H9 (cell line): ENCODE data around the gene AP3B2. TPM values are rescaled to one million over a fixed set of nuclear protein-coding genes. Genes with fewer than 3 reads are reported as not detected.

Experiments used
- DNase-seq: peaks from one replicate; pipeline ENCODE4 v3.0.0-alpha.2; 2017
- H2AFZ ChIP-seq: one replicate; pipeline ENCODE4 v1.6.1; 2013; ENCODE audit warnings: mild to moderate bottlenecking, low read length, control low read depth, moderate library complexity
- H2AK5ac ChIP-seq: 2 replicates; pipeline ENCODE4 v1.6.1; 2013; ENCODE audit warnings: low read length, control low read depth, mixed read lengths; ENCODE audit not compliant: insufficient read length
- H2BK120ac ChIP-seq: one replicate; pipeline ENCODE4 v1.6.1; 2013; ENCODE audit warnings: low read depth, mild to moderate bottlenecking, low read length, control low read depth, inconsistent platforms; ENCODE audit not compliant: poor library complexity, severe bottlenecking
- H2BK12ac ChIP-seq: 2 replicates; pipeline ENCODE4 v1.6.1; 2013; ENCODE audit warnings: low read length, control low read depth, mixed read lengths, low read depth; ENCODE audit not compliant: insufficient read length
- H2BK15ac ChIP-seq: 2 replicates; pipeline ENCODE4 v1.6.1; 2013; ENCODE audit warnings: low read depth, low read length, control low read depth
- H2BK20ac ChIP-seq: one replicate; pipeline ENCODE4 v1.6.1; 2013; ENCODE audit warnings: low read depth, mild to moderate bottlenecking, low read length, control low read depth, inconsistent platforms; ENCODE audit not compliant: poor library complexity, severe bottlenecking
- H2BK5ac ChIP-seq: 2 replicates; pipeline ENCODE4 v1.6.1; 2013; ENCODE audit warnings: low read length, control low read depth, mixed read lengths; ENCODE audit not compliant: insufficient read length
- H3K14ac ChIP-seq: 2 replicates; pipeline ENCODE4 v1.6.1; 2013; ENCODE audit warnings: low read length, control low read depth; ENCODE audit not compliant: insufficient read depth
- H3K18ac ChIP-seq: 2 replicates; pipeline ENCODE4 v1.6.1; 2013; ENCODE audit warnings: low read depth, mild to moderate bottlenecking, mixed read lengths, low read length, control low read depth; ENCODE audit not compliant: insufficient read length
- H3K23ac ChIP-seq: 2 replicates; pipeline ENCODE4 v1.6.1; 2013; ENCODE audit warnings: low read length, control low read depth, mixed read lengths, low read depth; ENCODE audit not compliant: insufficient read length
- H3K23me2 ChIP-seq: 2 replicates; pipeline ENCODE4 v1.6.1; 2013; ENCODE audit warnings: low read depth, mild to moderate bottlenecking, mixed read lengths, low read length, control low read depth; ENCODE audit not compliant: insufficient read length, poor library complexity, severe bottlenecking
- H3K27ac ChIP-seq: 2 replicates; pipeline ENCODE4 v1.5.1; 2013; ENCODE audit warnings: low read length, control low read depth, mixed read lengths, low read depth; ENCODE audit not compliant: insufficient read length
- H3K27me3 ChIP-seq: 2 replicates; pipeline ENCODE4 v1.6.1; 2013; ENCODE audit warnings: low read length, control low read depth, inconsistent platforms; ENCODE audit not compliant: insufficient read depth
- H3K4ac ChIP-seq: 2 replicates; pipeline ENCODE4 v1.6.1; 2013; ENCODE audit warnings: low read depth, mild to moderate bottlenecking, control low read depth, inconsistent platforms, low read length, moderate library complexity
- H3K4me1 ChIP-seq: 2 replicates; pipeline ENCODE4 v1.6.1; 2013; ENCODE audit warnings: low read length, control low read depth, inconsistent platforms; ENCODE audit not compliant: insufficient read depth
- H3K4me2 ChIP-seq: 2 replicates; pipeline ENCODE4 v1.6.1; 2013; ENCODE audit warnings: low read length, control low read depth, mixed read lengths; ENCODE audit not compliant: insufficient read length, insufficient read depth
- H3K56ac ChIP-seq: 2 replicates; pipeline ENCODE4 v1.6.1; 2013; ENCODE audit warnings: low read depth, mild to moderate bottlenecking, mixed read lengths, low read length, control low read depth; ENCODE audit not compliant: insufficient read length
- H3K79me1 ChIP-seq: 2 replicates; pipeline ENCODE4 v1.6.1; 2013; ENCODE audit warnings: low read depth, mild to moderate bottlenecking, moderate library complexity, low read length, control low read depth, inconsistent platforms; ENCODE audit not compliant: insufficient read depth, poor library complexity, severe bottlenecking
- H3K79me2 ChIP-seq: 2 replicates; pipeline ENCODE4 v1.6.1; 2013; ENCODE audit warnings: low read length, control low read depth, inconsistent platforms; ENCODE audit not compliant: insufficient read depth
- H3K9ac ChIP-seq: 2 replicates; pipeline ENCODE4 v1.6.1; 2013; ENCODE audit warnings: low read length, control low read depth, mixed read lengths; ENCODE audit not compliant: insufficient read length; ENCODE audit errors: extremely low read depth
- H3K9me3 ChIP-seq: one replicate; pipeline ENCODE4 v1.6.1; 2013; ENCODE audit warnings: low read depth, low read length, inconsistent platforms; ENCODE audit not compliant: control insufficient read depth
- H3T11ph ChIP-seq: one replicate; pipeline ENCODE4 v1.6.1; 2013; ENCODE audit warnings: mild to moderate bottlenecking, low read length, control low read depth, inconsistent platforms
- H4K20me1 ChIP-seq: one replicate; pipeline ENCODE4 v1.6.1; 2013; ENCODE audit not compliant: control insufficient read depth, insufficient read length, insufficient read depth
- H4K5ac ChIP-seq: 2 replicates; pipeline ENCODE4 v1.6.1; 2013; ENCODE audit warnings: low read depth, mild to moderate bottlenecking, mixed read lengths, low read length, control low read depth; ENCODE audit not compliant: insufficient read length
- H4K8ac ChIP-seq: replicated peaks from 2 replicates; pipeline ENCODE4 v1.6.1; 2013; ENCODE audit warnings: low read length, control low read depth, mixed read lengths, low read depth; ENCODE audit not compliant: insufficient read length
- H4K91ac ChIP-seq: 2 replicates; pipeline ENCODE4 v1.6.1; 2013; ENCODE audit warnings: low read depth, mild to moderate bottlenecking, moderate library complexity, mixed read lengths, low read length, control low read depth; ENCODE audit not compliant: insufficient read length
- H3K27ac Mint-ChIP-seq, 3 experiments: 2 replicates in 2 of 3; 3 replicates in 1 of 3; pipeline ENCODE4 v1.8.0; 2020 to 2021; ENCODE audit warnings: mixed read lengths in 3 of 3, mild to moderate bottlenecking in 1 of 3, moderate library complexity in 1 of 3
- H3K27me3 Mint-ChIP-seq: 2 replicates; pipeline ENCODE4 v1.8.0; 2021; ENCODE audit warnings: low read depth, mild to moderate bottlenecking, moderate library complexity, mixed read lengths
- H3K36me3 Mint-ChIP-seq, 3 experiments: 2 replicates in 2 of 3; 3 replicates in 1 of 3; pipeline ENCODE4 v1.8.0; 2020 to 2021; ENCODE audit warnings: low read depth in 3 of 3, mixed read lengths in 3 of 3; ENCODE audit not compliant: insufficient read depth in 1 of 3
- H3K4me1 Mint-ChIP-seq, 2 experiments: 2 replicates each; pipeline ENCODE4 v1.8.0; 2020; ENCODE audit warnings: mixed read lengths in 2 of 2
- H3K4me3 Mint-ChIP-seq, 2 experiments: 2 replicates in 1 of 2; 3 replicates in 1 of 2; pipeline ENCODE4 v1.8.0; 2020 to 2021; ENCODE audit warnings: mild to moderate bottlenecking in 2 of 2, mixed read lengths in 2 of 2, moderate library complexity in 1 of 2
- H3K9me3 Mint-ChIP-seq, 2 experiments: 2 replicates in 1 of 2; 3 replicates in 1 of 2; pipeline ENCODE4 v1.8.0; 2020; ENCODE audit warnings: mild to moderate bottlenecking in 2 of 2, mixed read lengths in 2 of 2, moderate library complexity in 1 of 2
- WGBS: extraction: QIAGEN DNeasy Blood & Tissue Kit; methylation state at CpG from one replicate; pipeline ENCODE4 v1.1.7; 2013; ENCODE audit warnings: missing lambda C conversion rate, low lambda C conversion rate, mixed read lengths; ENCODE audit not compliant: insufficient read length; ENCODE audit errors: extremely low coverage; 5-methylcytosine and 5-hydroxymethylcytosine counted together
- total RNA-seq: library from RNA; stranded (reverse); gene quantifications from 2 replicates; pipeline ENCODE4 v1.2.1, GENCODE V29; 2021
- TF ChIP-seq, protein P1 (sequence below): fragments of 200-600 bp; sonication (generic); conservative IDR thresholded peaks from 3 replicates; pipeline ENCODE4 v1.8.0; 2021; ENCODE audit warnings: antibody characterized with exemption, mild to moderate bottlenecking

The AP3B2 gene
- total RNA-seq, 1 experiment from 2014 or later: 10.6 TPM

DNA sequence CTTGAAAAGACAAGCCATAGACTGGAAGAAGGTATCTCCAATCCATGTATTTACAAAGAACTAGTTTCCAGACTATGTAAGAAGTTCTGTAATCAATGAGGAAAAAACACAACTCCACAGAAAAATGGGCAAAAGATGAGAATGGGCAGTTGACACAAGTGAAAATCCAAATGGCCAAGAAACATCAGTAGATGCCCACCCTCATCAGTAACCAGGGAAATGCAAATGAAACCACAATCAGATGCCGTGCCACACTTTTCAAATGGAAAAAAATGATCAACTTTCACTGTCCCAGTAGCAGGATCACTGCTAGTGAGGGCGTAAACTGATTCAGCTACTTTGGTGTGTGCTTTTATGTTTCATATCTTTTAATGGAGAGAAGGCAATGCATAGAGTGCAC, 58.0 kb downstream of the AP3B2 start:
- H4K91ac ChIP-seq: no peak overlapping the region
- H2BK12ac ChIP-seq: no peak overlapping the region
- H3K9me3 ChIP-seq: no peaks in the 10 kb centered on the region
- peaks cover 17% of the 10 kb centered on the region; the same call in 1 of the 2 replicates for H3K27me3 ChIP-seq
- Mint-ChIP-seq H3K4me1 (peaks cover 8 to 10% of the 10 kb centered on the region in 2 experiments), H3K36me3 (no peaks in the 10 kb centered on the region; a peak in 2 of 7 replicates), H3K27me3 (peaks cover 69% of the 10 kb centered on the region), H3K4me3 (no peak overlapping the region), H3K27ac (no peak overlapping the region), H3K9me3 (peaks cover 0 to 4% of the 10 kb centered on the region in 2 experiments; a peak in 2 of 5 replicates)
- H2BK120ac ChIP-seq: no peak overlapping the region
- no peaks in the 10 kb centered on the region for H3K79me1 ChIP-seq
- no peak overlapping the region for H3K4ac ChIP-seq
- no peak overlapping the region for H2BK5ac ChIP-seq
- no peak overlapping the region for H4K5ac ChIP-seq
- H4K8ac ChIP-seq: no peak overlapping the region
- no peak overlapping the region for H2AK5ac ChIP-seq
- no peak overlapping the region for H2BK15ac ChIP-seq
- no peak overlapping the region for H3T11ph ChIP-seq
- no peak overlapping the region for H2AFZ ChIP-seq
- H3K9ac ChIP-seq: no peak overlapping the region
- no peaks in the 10 kb centered on the region for H3K79me2 ChIP-seq
- TF ChIP-seq, protein P1, sequence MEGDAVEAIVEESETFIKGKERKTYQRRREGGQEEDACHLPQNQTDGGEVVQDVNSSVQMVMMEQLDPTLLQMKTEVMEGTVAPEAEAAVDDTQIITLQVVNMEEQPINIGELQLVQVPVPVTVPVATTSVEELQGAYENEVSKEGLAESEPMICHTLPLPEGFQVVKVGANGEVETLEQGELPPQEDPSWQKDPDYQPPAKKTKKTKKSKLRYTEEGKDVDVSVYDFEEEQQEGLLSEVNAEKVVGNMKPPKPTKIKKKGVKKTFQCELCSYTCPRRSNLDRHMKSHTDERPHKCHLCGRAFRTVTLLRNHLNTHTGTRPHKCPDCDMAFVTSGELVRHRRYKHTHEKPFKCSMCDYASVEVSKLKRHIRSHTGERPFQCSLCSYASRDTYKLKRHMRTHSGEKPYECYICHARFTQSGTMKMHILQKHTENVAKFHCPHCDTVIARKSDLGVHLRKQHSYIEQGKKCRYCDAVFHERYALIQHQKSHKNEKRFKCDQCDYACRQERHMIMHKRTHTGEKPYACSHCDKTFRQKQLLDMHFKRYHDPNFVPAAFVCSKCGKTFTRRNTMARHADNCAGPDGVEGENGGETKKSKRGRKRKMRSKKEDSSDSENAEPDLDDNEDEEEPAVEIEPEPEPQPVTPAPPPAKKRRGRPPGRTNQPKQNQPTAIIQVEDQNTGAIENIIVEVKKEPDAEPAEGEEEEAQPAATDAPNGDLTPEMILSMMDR: no peak
- no peak overlapping the region for H2BK20ac ChIP-seq
- H3K23me2 ChIP-seq: peaks cover 2% of the 10 kb centered on the region
- H3K4me1 ChIP-seq: no peaks in the 10 kb centered on the region
- H3K4me2 ChIP-seq: no peak overlapping the region
- no peak overlapping the region for H3K14ac ChIP-seq
- H3K23ac ChIP-seq: no peak overlapping the region
- no peak overlapping the region for H3K56ac ChIP-seq
- DNase-seq: no peak
- no CpG with 5 or more reads among the region's 2 CpGs for WGBS
- no peak overlapping the region for H3K27ac ChIP-seq
- H4K20me1 ChIP-seq: no peaks in the 10 kb centered on the region
- no peak overlapping the region for H3K18ac ChIP-seq
